HepG2 (cell line): ENCODE measurements around the gene SEC24D. TPM values are rescaled to one million over a fixed set of nuclear protein-coding genes. Genes with fewer than 3 reads are reported as not detected.
A peak's percentile ranks its signal among the peaks of the same experiment; 100 is the strongest.

Experiments
- EEA1 ChIP-seq: sonication (generic); formaldehyde crosslinking; IDR thresholded peaks from 2 replicates; pipeline ENCODE4 v1.5.1; 2020; ENCODE audit warnings: mild to moderate bottlenecking, missing genetic modification reagents, borderline replicate concordance
- IRF9 ChIP-seq: sonication (generic); formaldehyde crosslinking; IDR thresholded peaks from 2 replicates; pipeline ENCODE4 v1.8.0; 2022; ENCODE audit warnings: missing genetic modification reagents, mild to moderate bottlenecking, borderline replicate concordance
- MNT ChIP-seq: fragments of 450-650 bp; IDR thresholded peaks from 2 replicates; pipeline ENCODE4 v1.6.1; 2016
- PHF5A ChIP-seq: IDR thresholded peaks from one replicate; pipeline ENCODE4 v1.6.1; 2018; ENCODE audit warnings: low read depth, missing genetic modification reagents; ENCODE audit not compliant: unreplicated experiment
- PTBP1 ChIP-seq: fragments of 200-400 bp; formaldehyde crosslinking; IDR thresholded peaks from 2 replicates; pipeline ENCODE4 v1.6.1; 2018; ENCODE audit warnings: low read length, low read depth; ENCODE audit not compliant: poor library complexity, severe bottlenecking
- SP140L ChIP-seq: sonication (generic); formaldehyde crosslinking; IDR thresholded peaks from 2 replicates; pipeline ENCODE4 v1.4.0; 2020; ENCODE audit warnings: missing genetic modification reagents, borderline replicate concordance
- SRY ChIP-seq: sonication (generic); formaldehyde crosslinking; IDR thresholded peaks from 2 replicates; pipeline ENCODE4 v1.8.0; 2022; ENCODE audit warnings: mild to moderate bottlenecking, missing genetic modification reagents
- UBTF ChIP-seq: sonication (generic); formaldehyde crosslinking; IDR thresholded peaks from 2 replicates; pipeline ENCODE4 v1.4.0; 2020; ENCODE audit warnings: mild to moderate bottlenecking, missing genetic modification reagents
- ZKSCAN1 ChIP-seq: fragments of 150-350 bp; IDR thresholded peaks from 2 replicates; pipeline ENCODE4 v1.6.1; 2014; ENCODE audit warnings: low read length
- ZNF335 ChIP-seq: sonication (generic); formaldehyde crosslinking; IDR thresholded peaks from 2 replicates; pipeline ENCODE4 v1.4.0; 2020; ENCODE audit warnings: missing genetic modification reagents
- ZNF563 ChIP-seq: sonication (generic); formaldehyde crosslinking; IDR thresholded peaks from 2 replicates; pipeline ENCODE4 v1.8.0; 2022; ENCODE audit warnings: mild to moderate bottlenecking, moderate library complexity, missing genetic modification reagents
- ZNF567 ChIP-seq: sonication (generic); formaldehyde crosslinking; IDR thresholded peaks from 2 replicates; pipeline ENCODE4 v1.8.1; 2023; ENCODE audit warnings: mild to moderate bottlenecking, missing genetic modification reagents, borderline replicate concordance
- ZNF574 ChIP-seq: sonication (generic); formaldehyde crosslinking; IDR thresholded peaks from 2 replicates; pipeline ENCODE4 v1.4.0; 2020; ENCODE audit warnings: missing genetic modification reagents
- ZNF576 ChIP-seq: sonication (generic); formaldehyde crosslinking; IDR thresholded peaks from 2 replicates; pipeline ENCODE4 v1.4.0; 2020; ENCODE audit warnings: mild to moderate bottlenecking, missing genetic modification reagents
- ZNF740 ChIP-seq: sonication (generic); formaldehyde crosslinking; IDR thresholded peaks from 2 replicates; pipeline ENCODE4 v1.4.0; 2020; ENCODE audit warnings: missing genetic modification reagents
- ZXDC ChIP-seq: sonication (generic); formaldehyde crosslinking; IDR thresholded peaks from 2 replicates; pipeline ENCODE4 v1.5.0; 2020; ENCODE audit warnings: mild to moderate bottlenecking, missing genetic modification reagents
- polyA plus RNA-seq, 8 experiments: library from polyadenylated mRNA; depleted of rRNA in 3 of 8; stranded (reverse) in 7 of 8; unstranded in 1 of 8; fragments of >200 nt; fragmentation: Illumina TruSeq in 4 of 8; extraction: Trizol in 4 of 8; gene quantifications; 2 replicates each; pipeline versions ENCODE4 v1.2.1 to v1.2.3, GENCODE V29; 2011 to 2016; ENCODE audit warnings: low read depth in 4 of 8, missing spikeins in 1 of 8, mixed read lengths in 1 of 8; ENCODE audit not compliant: insufficient read depth in 1 of 8
- total RNA-seq, 5 experiments: library from RNA; depleted of rRNA; stranded (reverse); fragments of >200 nt; fragmentation: Illumina TruSeq; extraction: Trizol; gene quantifications; 2 replicates each; pipeline ENCODE4 v1.2.3, GENCODE V29; 2016; ENCODE audit warnings: low read depth in 1 of 5

Gene SEC24D
- total and polyA plus RNA-seq, 2 of the 13 experiments (the other 11 are each of a cell fraction or from before 2014, with no cell fraction given): 30.0 to 51.1 TPM

- TF ChIP-seq UBTF (CRISPR knock-in tag): peak; percentile 86
- no peak for TF ChIP-seq SRY (CRISPR knock-in tag)
- 0 out of 2 replicates have a peak, but pooled peaks have one; percentile 11 for TF ChIP-seq ZNF740 (CRISPR knock-in tag)
- peak; percentile 44 for TF ChIP-seq PTBP1
- no peak for TF ChIP-seq SP140L (CRISPR knock-in tag)
- 0 out of 2 replicates have a peak, but pooled peaks have one; percentile 34 for TF ChIP-seq IRF9
- TF ChIP-seq ZNF563 (CRISPR knock-in tag): peak; percentile 68; the same call in 1 of the 2 replicates
- TF ChIP-seq ZKSCAN1: no peak
- 0 out of 2 replicates have a peak, but pooled peaks have one; percentile 1 for TF ChIP-seq ZNF335
- TF ChIP-seq MNT: no peak
- TF ChIP-seq EEA1 (CRISPR knock-in tag): no peak
- peak; percentile 26; the same call in 1 of the 2 replicates for TF ChIP-seq ZNF574 (CRISPR knock-in tag)
- no peak for TF ChIP-seq ZNF567 (CRISPR knock-in tag)
- TF ChIP-seq PHF5A (CRISPR knock-in tag): no peak
- no peak for TF ChIP-seq ZNF576 (CRISPR knock-in tag)
- 0 out of 2 replicates have a peak, but pooled peaks have one; percentile 7 for TF ChIP-seq ZXDC
Measured at GRCh38 chr4:118835571-118836300, at the start of gene SEC24D (continued).
